ENCODE data around the gene CGB7. TPM values are rescaled to one million over a fixed set of nuclear protein-coding genes. Genes with fewer than 3 reads are reported as not detected.

The CGB7 gene
- total RNA-seq, 1 experiment from 2014 or later, result 0.95 TPM

DNA sequence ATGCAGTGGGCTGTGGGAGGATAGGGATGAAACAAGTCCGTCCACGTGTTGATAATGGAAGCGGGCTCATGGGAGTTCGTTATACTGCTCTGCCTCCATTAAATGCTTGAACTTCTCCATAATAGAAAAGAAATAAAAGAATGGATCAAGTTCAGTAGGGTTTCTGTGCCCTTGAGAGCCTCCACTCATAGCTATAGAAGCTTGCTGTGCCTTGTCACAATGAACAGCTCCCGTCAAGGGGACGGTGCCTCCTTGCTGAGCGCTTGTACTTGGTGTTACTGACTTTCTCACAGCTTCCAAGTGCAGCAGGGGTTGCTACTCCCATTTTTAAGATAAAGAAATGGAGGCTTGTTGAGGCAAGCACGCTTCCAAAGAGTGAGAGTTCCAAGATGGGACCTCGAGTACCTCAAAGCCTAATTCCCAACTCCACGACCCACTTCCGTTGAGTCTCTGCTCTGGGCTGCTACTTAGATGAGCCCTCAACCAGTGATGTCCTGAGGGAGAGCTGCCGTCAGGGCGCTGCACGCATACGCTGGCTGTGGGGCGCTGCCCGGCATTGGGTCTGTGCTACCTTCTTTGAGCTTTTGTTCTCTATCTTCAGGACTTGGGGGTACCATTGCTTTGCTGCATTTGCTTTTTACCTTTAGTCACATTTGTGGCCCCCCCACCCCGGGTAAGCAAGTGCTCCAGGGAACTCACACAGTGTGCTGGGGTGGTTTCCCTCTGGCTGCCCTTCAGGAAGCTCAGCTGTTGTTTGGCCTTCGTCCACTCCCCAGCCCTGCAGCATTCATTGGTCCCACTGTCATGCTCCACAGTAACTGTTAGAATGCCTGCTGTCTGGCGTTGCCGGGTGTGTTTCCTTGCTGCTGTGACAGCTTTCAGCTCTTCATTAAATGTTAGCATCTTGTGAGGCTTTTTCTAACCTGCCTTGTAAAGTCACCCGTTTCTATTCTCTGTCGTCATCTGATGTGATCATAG is 37.2 kb upstream of the CGB7 start:
- ChIA-PET CTCF (no interaction called here), POLR2A (interaction anchor here (0.5 to 0.7 kb wide), 2 partner anchors 113 to 125 kb away, joined by 5 to 7 read pairs; no protein-coding TSS in a partner anchor)
- Histone ChIP-seq H3K9me3 (ENCODE audit: control insufficient read depth, insufficient read depth, low read depth, low read length) (no peaks in the 10 kb centered on the region), H3K4me3 (ENCODE audit: low read depth in 2 of 2, low read length in 2 of 2) (no peak overlapping the region), H3K4me1 (ENCODE audit: control insufficient read depth, insufficient read depth, low read length) (peaks cover 6% of the 10 kb centered on the region), H3K27ac (ENCODE audit: low read length) (no peak overlapping the region), H3K36me3 (ENCODE audit: control insufficient read depth, insufficient read depth, low read length) (peaks cover 20% of the 10 kb centered on the region), H3K27me3 (ENCODE audit: control insufficient read depth, insufficient read depth, low read length) (no peaks in the 10 kb centered on the region)
- DNase-seq (ENCODE audit: low read depth, low spot score), result no peak
- no peak for ATAC-seq
- intact Hi-C loops (cut with micrococcal nuclease; ENCODE audit: unreplicated experiment), result loop anchor here (5.0 kb wide), 1 partner anchor 113 kb away; no protein-coding TSS in a partner anchor
- TF ChIP-seq POLR2AphosphoS5 (IDR thresholded peaks at IDR 0.05; ENCODE audit: low read depth, low read length), result no peak
- TF ChIP-seq TCF7L2 (IDR thresholded peaks at IDR 0.05; ENCODE audit: low read depth, low read length), result no peak
- TF ChIP-seq SIN3A (IDR thresholded peaks at IDR 0.05; ENCODE audit: borderline replicate concordance, insufficient read depth, low read depth, low read length), result no peak
- TF ChIP-seq, protein P1, sequence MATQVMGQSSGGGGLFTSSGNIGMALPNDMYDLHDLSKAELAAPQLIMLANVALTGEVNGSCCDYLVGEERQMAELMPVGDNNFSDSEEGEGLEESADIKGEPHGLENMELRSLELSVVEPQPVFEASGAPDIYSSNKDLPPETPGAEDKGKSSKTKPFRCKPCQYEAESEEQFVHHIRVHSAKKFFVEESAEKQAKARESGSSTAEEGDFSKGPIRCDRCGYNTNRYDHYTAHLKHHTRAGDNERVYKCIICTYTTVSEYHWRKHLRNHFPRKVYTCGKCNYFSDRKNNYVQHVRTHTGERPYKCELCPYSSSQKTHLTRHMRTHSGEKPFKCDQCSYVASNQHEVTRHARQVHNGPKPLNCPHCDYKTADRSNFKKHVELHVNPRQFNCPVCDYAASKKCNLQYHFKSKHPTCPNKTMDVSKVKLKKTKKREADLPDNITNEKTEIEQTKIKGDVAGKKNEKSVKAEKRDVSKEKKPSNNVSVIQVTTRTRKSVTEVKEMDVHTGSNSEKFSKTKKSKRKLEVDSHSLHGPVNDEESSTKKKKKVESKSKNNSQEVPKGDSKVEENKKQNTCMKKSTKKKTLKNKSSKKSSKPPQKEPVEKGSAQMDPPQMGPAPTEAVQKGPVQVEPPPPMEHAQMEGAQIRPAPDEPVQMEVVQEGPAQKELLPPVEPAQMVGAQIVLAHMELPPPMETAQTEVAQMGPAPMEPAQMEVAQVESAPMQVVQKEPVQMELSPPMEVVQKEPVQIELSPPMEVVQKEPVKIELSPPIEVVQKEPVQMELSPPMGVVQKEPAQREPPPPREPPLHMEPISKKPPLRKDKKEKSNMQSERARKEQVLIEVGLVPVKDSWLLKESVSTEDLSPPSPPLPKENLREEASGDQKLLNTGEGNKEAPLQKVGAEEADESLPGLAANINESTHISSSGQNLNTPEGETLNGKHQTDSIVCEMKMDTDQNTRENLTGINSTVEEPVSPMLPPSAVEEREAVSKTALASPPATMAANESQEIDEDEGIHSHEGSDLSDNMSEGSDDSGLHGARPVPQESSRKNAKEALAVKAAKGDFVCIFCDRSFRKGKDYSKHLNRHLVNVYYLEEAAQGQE (IDR thresholded peaks at IDR 0.05; ENCODE audit: insufficient read depth in 1 of 2, low read depth in 2 of 2, low read length in 1 of 2), result no peak
- TF ChIP-seq, protein P2, sequence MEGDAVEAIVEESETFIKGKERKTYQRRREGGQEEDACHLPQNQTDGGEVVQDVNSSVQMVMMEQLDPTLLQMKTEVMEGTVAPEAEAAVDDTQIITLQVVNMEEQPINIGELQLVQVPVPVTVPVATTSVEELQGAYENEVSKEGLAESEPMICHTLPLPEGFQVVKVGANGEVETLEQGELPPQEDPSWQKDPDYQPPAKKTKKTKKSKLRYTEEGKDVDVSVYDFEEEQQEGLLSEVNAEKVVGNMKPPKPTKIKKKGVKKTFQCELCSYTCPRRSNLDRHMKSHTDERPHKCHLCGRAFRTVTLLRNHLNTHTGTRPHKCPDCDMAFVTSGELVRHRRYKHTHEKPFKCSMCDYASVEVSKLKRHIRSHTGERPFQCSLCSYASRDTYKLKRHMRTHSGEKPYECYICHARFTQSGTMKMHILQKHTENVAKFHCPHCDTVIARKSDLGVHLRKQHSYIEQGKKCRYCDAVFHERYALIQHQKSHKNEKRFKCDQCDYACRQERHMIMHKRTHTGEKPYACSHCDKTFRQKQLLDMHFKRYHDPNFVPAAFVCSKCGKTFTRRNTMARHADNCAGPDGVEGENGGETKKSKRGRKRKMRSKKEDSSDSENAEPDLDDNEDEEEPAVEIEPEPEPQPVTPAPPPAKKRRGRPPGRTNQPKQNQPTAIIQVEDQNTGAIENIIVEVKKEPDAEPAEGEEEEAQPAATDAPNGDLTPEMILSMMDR (IDR thresholded peaks at IDR 0.05), result no peak
- no TSS peak for BruUV-seq (replicated peaks)
- in situ Hi-C loops (cut with HindIII; ENCODE audit: low pct_unique_long_range_greater_than_20kb, low sequenced_read_pairs), result no loop called here

DNA sequence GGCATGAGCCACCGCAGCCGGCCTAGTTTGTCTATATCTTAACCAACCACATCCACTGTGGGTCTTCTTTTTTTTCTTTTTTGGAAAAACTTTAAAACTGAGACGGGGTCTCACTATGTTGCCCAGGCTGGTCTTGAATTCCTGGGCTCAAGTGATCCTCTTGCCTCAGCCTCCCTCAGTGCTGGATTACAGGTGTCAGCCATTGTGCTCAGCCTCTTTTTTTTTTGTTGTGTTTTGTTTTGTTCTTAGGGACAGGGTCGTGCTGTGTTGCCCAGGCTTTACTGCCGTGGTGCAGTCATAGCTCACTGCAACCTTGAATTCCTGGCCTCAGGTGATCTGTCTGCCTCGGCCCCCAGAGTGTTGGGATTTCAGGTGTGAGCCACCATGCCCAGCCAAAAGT is 35.1 kb upstream of the CGB7 start:
- TF ChIP-seq SIN3A (IDR thresholded peaks at IDR 0.05; ENCODE audit: borderline replicate concordance, insufficient read depth, low read depth, low read length) (no peak), POLR2AphosphoS5 (IDR thresholded peaks at IDR 0.05; ENCODE audit: low read depth, low read length) (no peak), TCF7L2 (IDR thresholded peaks at IDR 0.05; ENCODE audit: low read depth, low read length) (no peak)
- TF ChIP-seq, protein P1 (IDR thresholded peaks at IDR 0.05; ENCODE audit: insufficient read depth in 1 of 2, low read depth in 2 of 2, low read length in 1 of 2), result no peak
- TF ChIP-seq, protein P2 (IDR thresholded peaks at IDR 0.05), result no peak
- Histone ChIP-seq H3K36me3 (ENCODE audit: control insufficient read depth, insufficient read depth, low read length) (peaks cover 9% of the 10 kb centered on the region), H3K9me3 (ENCODE audit: control insufficient read depth, insufficient read depth, low read depth, low read length) (no peaks in the 10 kb centered on the region), H3K27ac (ENCODE audit: low read length) (no peak overlapping the region), H3K27me3 (ENCODE audit: control insufficient read depth, insufficient read depth, low read length) (no peaks in the 10 kb centered on the region), H3K4me1 (ENCODE audit: control insufficient read depth, insufficient read depth, low read length) (peaks cover 6% of the 10 kb centered on the region), H3K4me3 (ENCODE audit: low read depth in 2 of 2, low read length in 2 of 2) (no peak overlapping the region)
- in situ Hi-C loops (cut with HindIII; ENCODE audit: low pct_unique_long_range_greater_than_20kb, low sequenced_read_pairs), result no loop called here
- DNase-seq (ENCODE audit: low read depth, low spot score) (no peak), ATAC-seq (no peak)
- CTCF ChIA-PET, result no interaction called here
- BruUV-seq (replicated peaks), result no TSS peak
- POLR2A ChIA-PET, result no interaction called here
- intact Hi-C loops (cut with micrococcal nuclease; ENCODE audit: unreplicated experiment), result no loop called here
